Thymus (tissue), 11 donors: Measurements from ENCODE around the gene UMPS. TPM values are rescaled to one million over a fixed set of nuclear protein-coding genes. Genes with fewer than 3 reads are reported as not detected.
"Not testable (repeated sequence)": the region's sequence is repeated elsewhere in the genome, so short reads cannot be mapped to it uniquely, and the experiment has no call there.

Source experiments
- DNase-seq, 9 donors: peaks; one replicate each; pipeline ENCODE4 v3.0.0-alpha.2; 2013; ENCODE audit warnings: low spot score in 9 of 9, low read depth in 6 of 9, missing footprints in 1 of 9
- H3K27ac ChIP-seq, 2 donors: one replicate each; pipeline ENCODE4 v1.5.1; 2013; ENCODE audit warnings: control low read depth in 1 of 2, low read depth in 1 of 2, low read length in 1 of 2, mild to moderate bottlenecking in 1 of 2, moderate library complexity in 1 of 2
- H3K27me3 ChIP-seq, 2 donors: one replicate each; pipeline ENCODE4 v1.5.1; 2013; ENCODE audit warnings: low read length in 1 of 2; ENCODE audit not compliant: control insufficient read depth in 2 of 2, insufficient read depth in 1 of 2
- H3K36me3 ChIP-seq, 2 donors: one replicate each; pipeline ENCODE4 v1.5.1; 2013; ENCODE audit warnings: low read length in 1 of 2, mild to moderate bottlenecking in 1 of 2, moderate library complexity in 1 of 2; ENCODE audit not compliant: control insufficient read depth in 2 of 2, insufficient read depth in 2 of 2
- H3K4me1 ChIP-seq, 2 donors: one replicate each; pipeline ENCODE4 v1.5.1; 2013; ENCODE audit warnings: low read length in 2 of 2; ENCODE audit not compliant: control insufficient read depth in 2 of 2, insufficient read depth in 2 of 2
- H3K4me3 ChIP-seq, 2 donors: one replicate each; pipeline ENCODE4 v1.5.1; 2013; ENCODE audit warnings: low read length in 2 of 2, control low read depth in 1 of 2, mild to moderate bottlenecking in 1 of 2
- H3K9me3 ChIP-seq, 2 donors: one replicate each; pipeline ENCODE4 v1.5.1; 2013; ENCODE audit warnings: low read length in 1 of 2, mild to moderate bottlenecking in 1 of 2; ENCODE audit not compliant: control insufficient read depth in 2 of 2, insufficient read depth in 1 of 2
- WGBS: extraction: QIAGEN DNeasy Blood & Tissue Kit; methylation state at CpG from one replicate; pipeline ENCODE4 v1.1.7; 2013; 5-methylcytosine and 5-hydroxymethylcytosine counted together
- polyA plus RNA-seq: library from polyadenylated mRNA; stranded (reverse); fragments of 200-250 nt; gene quantifications from one replicate; pipeline ENCODE4 v1.2.3, GENCODE V29; 2013
- total RNA-seq: library from RNA; stranded (reverse); fragments of 120-200 nt; gene quantifications from one replicate; pipeline ENCODE4 v1.2.4, GENCODE V29; 2013
- donor health status: healthy.

The UMPS gene
- total and polyA plus RNA-seq, 2 donors: 17.6 to 27.6 TPM

DNA sequence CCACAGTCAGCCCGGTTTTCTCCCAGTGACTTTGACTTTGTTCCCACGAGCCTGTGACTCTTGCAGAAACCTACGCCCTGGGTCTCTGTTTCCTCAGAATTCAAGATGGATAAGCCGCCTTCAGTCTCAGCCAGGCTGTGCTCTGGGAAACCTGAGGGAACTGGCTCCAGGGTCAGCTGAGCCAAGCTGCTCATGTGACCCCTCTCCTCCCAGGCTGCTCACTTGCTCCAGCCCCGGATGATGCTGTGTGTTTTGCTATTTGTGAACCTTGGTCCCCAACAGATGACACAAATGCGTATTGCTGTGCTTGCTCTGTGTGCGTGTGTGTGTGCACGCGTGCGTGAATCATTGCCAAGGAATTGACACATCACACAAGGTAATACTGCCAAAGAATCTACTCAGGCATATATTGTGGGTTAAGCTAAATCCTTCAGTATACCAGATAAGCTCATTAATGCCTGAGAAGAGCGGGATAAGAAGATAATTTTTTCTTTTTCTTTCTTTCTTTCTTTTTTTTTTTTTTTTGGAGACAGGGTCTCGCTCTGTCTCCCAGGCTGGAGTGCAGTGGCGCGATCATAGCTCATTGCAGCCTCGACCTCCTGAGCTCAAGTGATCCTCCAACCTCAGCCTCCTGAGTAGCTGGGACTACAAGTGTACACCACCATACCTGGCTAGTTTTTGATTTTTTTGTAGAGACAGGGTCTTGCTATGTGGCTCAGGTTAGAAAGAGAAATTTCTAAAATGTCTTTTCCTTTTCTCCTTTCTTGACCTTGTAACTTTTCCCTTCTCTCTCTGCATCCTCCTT lies 29.2 kb upstream of the UMPS start:
- no peak overlapping the region for H3K27ac ChIP-seq
- no peak overlapping the region for H3K4me3 ChIP-seq
- peaks cover 2 to 10% of the 10 kb centered on the region in 2 donors for H3K27me3 ChIP-seq
- 94% methylated on average over 15 of the region's 15 CpGs for WGBS
- DNase-seq: no peak
- no peaks in the 10 kb centered on the region for H3K36me3 ChIP-seq
- H3K9me3 ChIP-seq: no peaks in the 10 kb centered on the region
- no peaks in the 10 kb centered on the region for H3K4me1 ChIP-seq

DNA sequence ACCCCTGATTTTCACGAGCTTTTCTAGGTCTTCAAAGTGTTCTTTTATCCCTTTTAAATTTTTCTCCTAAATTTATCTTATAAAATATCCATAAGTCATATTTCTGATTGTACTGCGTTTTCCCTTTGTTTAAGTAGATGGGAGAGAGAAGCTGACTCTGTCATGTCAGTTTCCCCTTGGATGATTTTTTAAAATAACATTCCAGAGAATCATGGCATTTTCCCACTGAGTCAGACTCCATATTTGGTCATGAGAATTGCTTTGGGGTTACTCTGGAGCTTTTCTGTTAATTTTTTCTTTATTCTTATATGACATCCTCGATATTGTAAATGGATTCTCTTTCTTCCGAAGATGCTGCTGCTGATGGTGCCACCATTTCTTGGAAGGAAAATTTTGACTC lies 28.6 kb upstream of the UMPS start:
- Histone ChIP-seq H3K36me3 (no peaks in the 10 kb centered on the region), H3K4me3 (no peak overlapping the region), H3K9me3 (no peaks in the 10 kb centered on the region), H3K27ac (no peak overlapping the region), H3K27me3 (peaks cover 2 to 10% of the 10 kb centered on the region in 2 donors), H3K4me1 (no peaks in the 10 kb centered on the region)
- DNase-seq: no peak
- 84% methylated on average over 4 of the region's 4 CpGs for WGBS

DNA sequence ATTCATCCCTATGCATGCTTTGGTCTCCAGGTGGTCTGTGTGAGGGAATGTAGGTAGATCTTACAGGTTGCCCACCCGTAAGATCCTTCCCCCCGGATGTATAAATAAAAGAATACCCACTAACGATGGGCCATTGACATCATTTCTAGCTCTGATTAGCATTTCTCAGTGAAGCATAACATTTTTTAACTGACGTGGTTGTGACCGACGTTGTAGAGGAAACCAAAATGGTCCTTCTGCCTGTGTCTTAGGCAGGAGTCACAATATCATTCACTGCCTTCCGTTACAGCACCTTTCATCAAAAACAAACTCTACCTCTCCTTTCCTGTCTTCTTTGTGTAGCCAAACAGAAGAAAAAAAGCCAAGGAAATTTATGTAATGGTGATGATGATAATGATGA lies 27.3 kb upstream of the UMPS start:
- Histone ChIP-seq H3K27me3 (peaks cover 2 to 10% of the 10 kb centered on the region in 2 donors), H3K27ac (no peak overlapping the region), H3K36me3 (no peaks in the 10 kb centered on the region), H3K4me3 (no peak overlapping the region), H3K4me1 (no peaks in the 10 kb centered on the region), H3K9me3 (no peaks in the 10 kb centered on the region)
- WGBS: 92% methylated on average over 7 of the region's 7 CpGs
- no peak for DNase-seq

DNA sequence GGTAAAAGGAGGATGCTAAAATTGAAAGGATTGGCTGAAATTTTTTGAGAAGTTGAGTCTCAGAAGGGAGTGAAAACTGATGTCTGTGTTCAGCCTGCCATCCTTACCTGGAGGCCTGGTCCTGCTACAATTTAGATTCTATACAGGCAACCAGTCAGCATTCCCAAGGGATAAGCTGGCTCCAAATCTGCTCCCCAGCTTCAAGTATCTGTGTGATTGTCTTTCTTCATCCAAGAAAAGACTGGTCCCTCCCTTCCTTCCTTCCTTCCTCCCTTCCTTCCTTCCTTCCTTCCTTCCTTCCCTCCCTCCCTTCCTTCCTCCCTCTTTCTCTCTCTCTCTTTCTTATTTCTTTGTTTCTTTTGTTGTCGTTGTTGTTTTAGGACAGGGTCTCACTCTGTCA lies 24.7 kb upstream of the UMPS start:
- Histone ChIP-seq H3K4me3 (no peak overlapping the region), H3K27ac (no peak overlapping the region), H3K27me3 (peaks cover 0 to 5% of the 10 kb centered on the region in 2 donors), H3K9me3 (no peaks in the 10 kb centered on the region), H3K36me3 (no peaks in the 10 kb centered on the region), H3K4me1 (no peaks in the 10 kb centered on the region)
- WGBS: 94% methylated on average over 1 of the region's 1 CpG
- DNase-seq: no peak

DNA sequence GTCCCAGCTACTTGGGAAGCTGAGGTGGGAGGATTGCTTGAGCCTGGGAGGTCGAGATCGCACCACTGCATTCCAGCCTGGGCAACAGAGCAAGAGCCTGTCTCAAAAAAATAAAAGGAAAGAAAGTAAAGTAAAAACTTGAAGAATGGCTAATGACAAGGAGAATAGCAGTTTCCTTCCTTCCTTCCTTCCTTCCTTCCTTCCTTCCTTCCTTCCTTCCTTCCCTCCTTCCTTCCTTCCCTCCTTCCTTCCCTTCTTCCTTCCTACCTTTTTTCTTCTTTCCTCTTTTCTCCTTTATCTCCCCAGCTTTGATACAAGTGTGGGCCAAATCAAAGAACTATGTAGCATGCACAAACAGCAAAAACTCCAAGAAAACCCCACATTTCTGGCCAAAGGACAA lies 23.0 kb upstream of the UMPS start:
- H3K4me1 ChIP-seq, H3K27me3 ChIP-seq, H3K27ac ChIP-seq, DNase-seq, H3K36me3 ChIP-seq, H3K4me3 ChIP-seq, H3K9me3 ChIP-seq: not testable (repeated sequence)
- WGBS: 96% methylated on average over 2 of the region's 2 CpGs

DNA sequence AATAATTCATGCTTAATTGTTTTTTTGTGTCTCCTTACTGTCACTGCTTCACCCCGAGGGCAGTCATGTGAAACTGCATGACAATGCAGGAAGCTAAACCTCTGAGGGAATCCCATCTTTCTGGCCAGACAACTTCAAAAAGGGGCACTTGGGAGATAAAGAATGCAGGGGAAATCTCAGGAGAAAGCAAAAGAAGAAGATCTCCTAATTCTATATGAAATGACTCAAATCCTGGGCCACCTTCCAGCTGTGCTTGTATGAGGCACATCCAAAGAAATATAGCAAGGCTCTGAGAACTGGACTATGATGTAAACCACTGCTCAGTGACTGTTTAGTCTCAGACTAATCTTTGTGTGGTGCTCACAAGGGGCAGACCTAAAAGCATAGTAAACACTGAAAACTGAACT lies 22.6 kb upstream of the UMPS start:
- 49% methylated on average over 1 of the region's 1 CpG for WGBS
- H3K9me3 ChIP-seq: no peaks in the 10 kb centered on the region
- H3K4me3 ChIP-seq: no peak overlapping the region
- H3K4me1 ChIP-seq: no peaks in the 10 kb centered on the region
- no peaks in the 10 kb centered on the region for H3K36me3 ChIP-seq
- no peak overlapping the region for H3K27ac ChIP-seq
- DNase-seq: no peak
- H3K27me3 ChIP-seq: no peaks in the 10 kb centered on the region

DNA sequence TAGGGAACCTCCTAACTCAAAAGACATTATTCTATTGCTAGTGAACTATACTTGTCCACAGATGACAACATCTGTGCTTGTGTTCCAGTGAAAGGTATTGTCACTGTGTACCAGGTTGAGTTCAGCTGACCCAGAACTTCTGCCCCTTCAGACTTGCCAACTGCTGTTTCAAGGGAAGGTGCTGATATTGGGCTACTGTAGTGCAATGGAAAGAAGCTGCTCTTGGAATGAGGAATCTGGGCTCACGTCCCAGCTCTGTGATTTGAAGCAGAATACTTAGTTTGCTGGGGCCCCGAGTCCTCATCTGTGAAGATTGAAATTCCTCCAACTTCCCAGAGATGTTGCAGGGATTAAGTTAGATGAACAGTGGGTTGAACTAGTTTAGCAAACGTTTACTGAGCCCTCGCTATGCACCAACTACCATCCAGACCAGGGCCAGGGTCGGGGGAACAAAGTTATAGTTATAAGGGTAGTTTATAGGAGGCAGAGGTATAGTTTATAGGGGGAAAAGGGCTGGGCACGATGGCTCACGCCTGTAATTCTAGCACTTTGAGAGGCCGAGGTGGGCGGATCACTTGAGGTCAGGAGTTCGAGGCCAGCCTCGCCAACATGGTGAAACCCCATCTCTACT lies 15.9 kb upstream of the UMPS start:
- no peak for DNase-seq
- H3K27ac ChIP-seq: no peak overlapping the region
- 92% methylated on average over 11 of the region's 11 CpGs for WGBS

DNA sequence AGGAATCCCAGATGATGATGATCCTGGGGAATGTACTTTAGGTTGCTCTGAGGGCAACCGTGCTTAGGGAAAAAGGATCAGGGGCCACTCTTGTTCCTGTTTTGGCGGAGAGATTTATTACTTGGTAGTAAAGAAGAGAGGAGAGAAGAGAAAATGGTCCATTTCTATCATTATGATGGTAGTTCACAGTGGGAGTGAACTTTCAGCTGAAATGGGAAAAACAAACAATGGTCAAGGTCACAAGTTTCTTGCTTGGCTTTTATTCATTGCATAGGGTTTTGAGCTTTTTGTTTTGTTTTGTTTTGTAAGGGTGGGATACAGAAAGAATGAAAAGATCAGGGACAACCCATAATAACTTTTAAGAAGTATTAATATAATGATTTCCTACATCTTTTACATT lies 7.7 kb upstream of the UMPS start:
- no peaks in the 10 kb centered on the region for H3K9me3 ChIP-seq
- H3K27me3 ChIP-seq: peaks cover 11 to 18% of the 10 kb centered on the region in 2 donors
- no peak overlapping the region for H3K27ac ChIP-seq
- WGBS: 51% methylated on average over 2 of the region's 2 CpGs
- no peak for DNase-seq
- no peaks in the 10 kb centered on the region for H3K4me1 ChIP-seq
- no peaks in the 10 kb centered on the region for H3K36me3 ChIP-seq
- H3K4me3 ChIP-seq: no peak overlapping the region

More for the DNA sequence above, 15.9 kb upstream of the UMPS start:
- Histone ChIP-seq H3K27me3 (peaks cover 0 to 5% of the 10 kb centered on the region in 2 donors), H3K4me1 (no peaks in the 10 kb centered on the region), H3K9me3 (no peaks in the 10 kb centered on the region), H3K36me3 (no peaks in the 10 kb centered on the region), H3K4me3 (no peak overlapping the region)

DNA sequence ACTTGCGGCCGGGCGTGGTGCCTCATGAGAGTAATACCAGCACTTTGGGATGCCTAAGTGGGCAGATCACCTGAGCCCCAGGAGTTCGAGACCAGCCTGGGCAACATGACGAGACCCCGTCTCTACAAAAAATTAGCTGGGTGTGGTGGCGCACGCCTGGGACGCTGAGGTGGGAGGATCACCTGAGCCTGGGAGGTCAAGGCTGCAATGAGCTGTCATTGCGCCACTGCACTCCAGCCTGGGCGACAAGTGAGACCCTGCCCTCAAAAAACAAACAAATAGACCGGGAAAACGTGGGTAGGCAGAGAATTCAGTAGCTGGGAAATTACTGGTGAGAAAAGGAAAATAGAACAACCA lies 667 bp downstream of the UMPS start:
- 22% methylated on average over 13 of the region's 13 CpGs for WGBS
- Histone ChIP-seq H3K4me1 (peaks cover 7 to 14% of the 10 kb centered on the region in 2 donors), H3K9me3 (no peaks in the 10 kb centered on the region), H3K36me3 (peaks cover 3 to 6% of the 10 kb centered on the region in 2 donors), H3K4me3 (peak overlapping the region; percentile 64 to 78), H3K27me3 (peaks cover 0 to 7% of the 10 kb centered on the region in 2 donors), H3K27ac (no peak overlapping the region)
- no peak for DNase-seq
